ENCODE data around the gene KRTAP4-4.
"Not testable (repeated sequence)": the region's sequence is repeated elsewhere in the genome, so short reads cannot be mapped to it uniquely, and the experiment has no call there.

KRTAP4-4 gene

DNA sequence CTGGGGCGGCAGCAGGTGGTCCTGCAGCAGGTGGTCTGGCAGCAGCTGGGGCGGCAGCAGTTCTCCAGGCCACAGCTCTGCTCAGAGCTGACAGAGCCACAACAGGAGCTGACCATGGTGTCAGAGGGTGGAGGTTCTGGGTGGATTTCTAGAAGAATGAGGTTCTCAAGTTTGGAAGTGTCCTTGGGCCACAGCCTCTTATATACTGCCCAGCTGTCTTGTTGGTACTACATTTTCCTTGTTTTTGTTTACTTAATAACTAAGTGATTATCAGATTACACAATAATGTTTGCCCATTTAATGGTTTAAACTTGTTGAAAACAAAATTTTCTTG lies 10.9 kb downstream of the KRTAP4-4 start, which contains the start of gene KRTAP4-5:
Gene KRTAP4-5, minus strand, starts transcription at position 174 of the 334 bp plus-strand sequence. Its CDS starts 58 bp downstream, at position 116.
- TF ChIP-seq, protein P1, sequence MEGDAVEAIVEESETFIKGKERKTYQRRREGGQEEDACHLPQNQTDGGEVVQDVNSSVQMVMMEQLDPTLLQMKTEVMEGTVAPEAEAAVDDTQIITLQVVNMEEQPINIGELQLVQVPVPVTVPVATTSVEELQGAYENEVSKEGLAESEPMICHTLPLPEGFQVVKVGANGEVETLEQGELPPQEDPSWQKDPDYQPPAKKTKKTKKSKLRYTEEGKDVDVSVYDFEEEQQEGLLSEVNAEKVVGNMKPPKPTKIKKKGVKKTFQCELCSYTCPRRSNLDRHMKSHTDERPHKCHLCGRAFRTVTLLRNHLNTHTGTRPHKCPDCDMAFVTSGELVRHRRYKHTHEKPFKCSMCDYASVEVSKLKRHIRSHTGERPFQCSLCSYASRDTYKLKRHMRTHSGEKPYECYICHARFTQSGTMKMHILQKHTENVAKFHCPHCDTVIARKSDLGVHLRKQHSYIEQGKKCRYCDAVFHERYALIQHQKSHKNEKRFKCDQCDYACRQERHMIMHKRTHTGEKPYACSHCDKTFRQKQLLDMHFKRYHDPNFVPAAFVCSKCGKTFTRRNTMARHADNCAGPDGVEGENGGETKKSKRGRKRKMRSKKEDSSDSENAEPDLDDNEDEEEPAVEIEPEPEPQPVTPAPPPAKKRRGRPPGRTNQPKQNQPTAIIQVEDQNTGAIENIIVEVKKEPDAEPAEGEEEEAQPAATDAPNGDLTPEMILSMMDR (IDR thresholded peaks at IDR 0.05; ENCODE audit: low read depth, low read length, missing control alignments): no peak
- H3K4me3 ChIP-seq (ENCODE audit: low read depth, low read length): no peak within 1 kb of the TSS
- no peak for DNase-seq (ENCODE audit: low read depth)
- in situ Hi-C loops (cut with HindIII; ENCODE audit: low sequenced_read_pairs): no loop called here

DNA sequence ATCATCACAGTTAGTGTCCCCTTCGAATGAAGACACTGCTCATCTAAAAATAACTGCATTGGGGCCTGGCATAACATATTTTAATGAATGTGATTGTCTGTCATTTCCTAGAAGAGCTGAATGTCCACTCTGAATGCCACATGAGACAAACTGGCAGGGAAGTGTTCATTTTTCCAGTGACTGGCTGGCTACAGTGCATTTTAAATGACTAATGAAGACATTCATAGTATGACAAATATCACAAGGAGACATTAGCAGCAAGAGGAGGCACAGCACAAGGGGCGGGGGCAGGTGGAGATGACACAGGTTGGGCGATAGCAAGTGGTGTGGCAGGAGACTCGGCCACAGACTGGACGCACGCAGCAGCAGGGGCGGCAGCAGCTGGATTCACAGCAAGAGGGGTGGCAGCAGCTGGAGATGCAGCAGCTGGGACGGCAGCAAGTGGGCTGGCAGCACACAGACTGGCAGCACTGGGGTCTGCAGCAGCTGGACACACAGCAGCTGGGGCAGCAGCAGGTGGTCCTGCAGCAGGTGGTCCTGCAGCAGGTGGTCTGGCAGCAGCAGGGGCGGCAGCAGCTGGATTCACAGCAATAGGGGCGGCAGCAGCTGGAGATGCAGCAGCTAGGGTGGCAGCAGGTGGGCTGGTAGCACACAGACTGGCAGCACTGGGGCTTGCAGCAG lies 11.4 kb downstream of the KRTAP4-4 start:
- in situ Hi-C loops (cut with HindIII; ENCODE audit: low sequenced_read_pairs); H3K4me3 ChIP-seq (ENCODE audit: low read depth, low read length); DNase-seq (ENCODE audit: low read depth): not testable (repeated sequence)

DNA sequence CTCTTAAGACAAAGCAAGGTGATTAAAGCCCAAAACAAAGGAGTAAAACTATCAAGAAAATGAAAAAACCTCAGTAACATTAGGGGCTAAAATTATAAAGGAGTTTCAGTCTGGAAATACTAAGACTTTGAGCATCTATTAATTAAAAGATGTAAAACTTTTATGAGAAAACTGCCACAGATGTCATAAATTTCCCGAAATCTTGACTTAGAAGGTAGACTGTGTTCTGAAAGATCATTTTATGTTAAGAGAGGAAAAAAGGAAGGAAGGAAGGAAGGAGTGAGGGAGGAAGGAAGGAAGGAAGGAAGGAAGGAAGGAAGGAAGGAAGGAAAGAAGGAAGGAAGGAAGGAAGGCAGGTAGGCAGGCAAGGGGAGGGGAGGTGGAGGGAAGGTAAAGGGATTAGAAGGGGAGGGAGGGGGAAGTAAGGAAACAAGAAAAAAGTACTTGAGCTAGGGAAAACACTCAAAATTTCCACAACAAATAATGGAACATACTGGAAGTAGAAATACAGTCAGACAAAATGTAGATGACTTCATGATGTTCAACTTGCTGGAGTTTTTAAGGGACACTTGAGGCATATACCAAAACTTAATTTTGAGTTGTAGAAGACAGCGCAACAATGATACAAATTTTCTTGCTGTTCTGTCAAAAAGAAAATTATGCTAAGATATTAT lies 12.9 kb downstream of the KRTAP4-4 start:
- in situ Hi-C loops (cut with HindIII; ENCODE audit: low sequenced_read_pairs): no loop called here
- DNase-seq (ENCODE audit: low read depth): no peak
- no peak overlapping the region for H3K4me3 ChIP-seq (ENCODE audit: low read depth, low read length)
- TF ChIP-seq, protein P1 (IDR thresholded peaks at IDR 0.05; ENCODE audit: low read depth, low read length, missing control alignments): no peak

DNA sequence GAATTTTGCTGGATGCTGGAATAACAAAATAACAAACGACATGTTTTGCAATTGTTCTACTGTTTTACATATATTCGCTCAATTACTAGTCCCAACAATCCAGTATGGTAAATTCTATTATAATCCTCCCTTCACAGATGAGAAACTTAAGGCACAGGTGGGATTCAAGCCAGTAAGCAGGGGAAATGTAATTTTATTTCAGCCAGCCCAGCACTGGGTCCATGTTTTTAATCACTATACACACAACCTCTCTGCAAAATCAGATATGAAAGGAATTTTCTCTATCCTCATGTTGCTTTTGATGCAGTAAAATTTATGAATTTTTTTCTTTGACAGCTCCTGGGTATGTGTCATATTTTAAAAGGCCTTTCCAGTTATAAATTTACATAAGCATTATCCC lies 15.3 kb downstream of the KRTAP4-4 start:
- in situ Hi-C loops (cut with HindIII; ENCODE audit: low sequenced_read_pairs): no loop called here
- DNase-seq (ENCODE audit: low read depth): no peak
- H3K4me3 ChIP-seq (ENCODE audit: low read depth, low read length): no peak overlapping the region
- TF ChIP-seq, protein P1 (IDR thresholded peaks at IDR 0.05; ENCODE audit: low read depth, low read length, missing control alignments): no peak

DNA sequence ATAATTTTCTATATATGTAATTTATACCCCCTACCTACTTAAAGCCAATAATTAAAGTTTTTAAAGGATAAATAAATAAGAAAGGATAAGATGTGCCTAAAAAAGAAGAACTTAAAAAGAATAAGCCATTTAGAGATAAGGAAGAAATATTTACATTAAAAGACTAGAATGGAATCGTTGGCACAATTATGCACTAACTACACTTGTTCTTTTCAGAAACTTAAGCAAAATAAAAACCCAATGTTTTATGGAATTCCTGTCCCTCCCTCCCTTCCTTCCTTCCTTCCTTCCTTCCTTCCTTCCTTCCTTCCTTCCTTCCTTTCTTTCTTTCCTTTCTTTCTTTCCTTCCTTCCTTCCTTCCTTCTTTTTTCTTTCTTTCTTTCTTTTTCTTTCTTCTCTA lies 15.7 kb downstream of the KRTAP4-4 start:
- in situ Hi-C loops (cut with HindIII; ENCODE audit: low sequenced_read_pairs): no loop called here
- TF ChIP-seq, protein P1 (IDR thresholded peaks at IDR 0.05; ENCODE audit: low read depth, low read length, missing control alignments): no peak
- H3K4me3 ChIP-seq (ENCODE audit: low read depth, low read length): no peak overlapping the region
- no peak for DNase-seq (ENCODE audit: low read depth)

DNA sequence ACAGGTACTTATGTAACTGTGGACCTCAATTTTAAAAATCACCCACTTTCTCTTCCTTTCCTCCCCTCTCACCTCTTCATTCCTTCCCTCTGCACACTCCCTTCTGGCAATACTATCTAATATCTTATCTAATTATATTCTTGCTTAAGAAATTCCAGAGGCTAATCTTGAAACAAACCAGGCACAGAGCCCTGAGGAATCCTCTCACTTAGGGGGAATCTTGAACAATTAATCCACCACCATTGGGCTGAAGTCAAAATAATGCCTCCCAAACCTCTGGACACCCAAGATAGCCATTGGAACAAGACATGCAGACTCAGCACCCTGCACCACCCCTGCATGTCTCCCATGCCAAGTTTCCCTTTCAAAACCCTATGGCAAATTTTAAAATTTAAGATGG lies 19.2 kb downstream of the KRTAP4-4 start:
- DNase-seq (ENCODE audit: low read depth): no peak
- in situ Hi-C loops (cut with HindIII; ENCODE audit: low sequenced_read_pairs): no loop called here
- TF ChIP-seq, protein P1 (IDR thresholded peaks at IDR 0.05; ENCODE audit: low read depth, low read length, missing control alignments): no peak

More for the DNA sequence above, 19.2 kb downstream of the KRTAP4-4 start:
- no peak overlapping the region for H3K4me3 ChIP-seq (ENCODE audit: low read depth, low read length)

Measured in astrocyte of the cerebellum (primary cell).